ENCODE results near the gene GTPBP1.

Gene GTPBP1

DNA sequence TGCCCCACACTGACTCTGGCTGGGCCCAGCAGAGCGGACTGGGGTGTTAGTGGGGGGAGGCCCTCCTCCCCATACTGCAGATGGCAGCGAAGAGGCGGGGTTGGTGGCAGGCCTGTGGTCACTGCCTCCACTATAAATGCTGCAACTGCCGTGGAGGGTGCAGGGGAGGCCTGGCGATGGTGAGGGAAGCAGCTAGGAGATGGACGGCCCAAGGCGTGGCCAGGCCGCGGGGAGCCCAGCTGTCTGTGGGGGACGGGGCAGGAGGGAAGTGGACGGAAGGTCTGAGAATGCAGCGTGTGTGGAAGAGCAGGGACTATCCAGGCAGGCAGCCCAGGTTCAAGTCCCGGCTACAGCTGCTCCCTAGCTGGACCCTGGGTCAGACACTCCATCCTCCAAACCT lies 69.9 kb downstream of the GTPBP1 start:
- TF ChIP-seq, protein P1, sequence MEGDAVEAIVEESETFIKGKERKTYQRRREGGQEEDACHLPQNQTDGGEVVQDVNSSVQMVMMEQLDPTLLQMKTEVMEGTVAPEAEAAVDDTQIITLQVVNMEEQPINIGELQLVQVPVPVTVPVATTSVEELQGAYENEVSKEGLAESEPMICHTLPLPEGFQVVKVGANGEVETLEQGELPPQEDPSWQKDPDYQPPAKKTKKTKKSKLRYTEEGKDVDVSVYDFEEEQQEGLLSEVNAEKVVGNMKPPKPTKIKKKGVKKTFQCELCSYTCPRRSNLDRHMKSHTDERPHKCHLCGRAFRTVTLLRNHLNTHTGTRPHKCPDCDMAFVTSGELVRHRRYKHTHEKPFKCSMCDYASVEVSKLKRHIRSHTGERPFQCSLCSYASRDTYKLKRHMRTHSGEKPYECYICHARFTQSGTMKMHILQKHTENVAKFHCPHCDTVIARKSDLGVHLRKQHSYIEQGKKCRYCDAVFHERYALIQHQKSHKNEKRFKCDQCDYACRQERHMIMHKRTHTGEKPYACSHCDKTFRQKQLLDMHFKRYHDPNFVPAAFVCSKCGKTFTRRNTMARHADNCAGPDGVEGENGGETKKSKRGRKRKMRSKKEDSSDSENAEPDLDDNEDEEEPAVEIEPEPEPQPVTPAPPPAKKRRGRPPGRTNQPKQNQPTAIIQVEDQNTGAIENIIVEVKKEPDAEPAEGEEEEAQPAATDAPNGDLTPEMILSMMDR (IDR thresholded peaks at IDR 0.05; ENCODE audit: insufficient read depth, low read length, missing control alignments), result no peak
- CTCF ChIA-PET, result interaction anchor here (2.3 to 5.3 kb wide), 2 partner anchors 8 to 10 kb away, joined by 5 to 46 read pairs; no protein-coding TSS in a partner anchor
- no peak overlapping the region for H3K4me3 ChIP-seq (ENCODE audit: low read depth, low read length)
- POLR2A ChIA-PET, result no interaction called here
- DNase-seq (ENCODE audit: low read depth, low spot score), result no peak

DNA sequence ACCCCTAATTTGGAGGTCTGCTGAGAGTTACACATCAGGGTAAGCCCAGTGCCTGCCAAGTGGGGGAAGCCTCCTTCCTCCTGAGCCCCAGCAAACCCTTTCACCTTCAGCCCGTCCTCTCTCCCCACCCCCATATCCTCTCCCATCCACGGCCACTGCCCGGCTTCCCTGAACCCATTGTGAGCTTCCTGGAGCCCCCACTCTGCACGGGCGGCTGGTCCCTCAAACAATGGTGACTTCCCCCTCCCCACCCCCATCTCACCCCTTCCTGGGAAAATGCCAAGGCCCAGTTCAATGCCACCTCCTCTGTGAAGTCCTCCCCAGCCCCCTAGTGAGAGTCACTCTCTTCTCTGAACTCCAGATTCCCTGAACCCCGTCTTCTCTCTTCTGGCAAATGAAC lies 70.3 kb downstream of the GTPBP1 start:
- ChIA-PET POLR2A (no interaction called here), CTCF (interaction anchor here (2.3 to 5.3 kb wide), 2 partner anchors 9 kb away, joined by 5 to 46 read pairs; no protein-coding TSS in a partner anchor)
- TF ChIP-seq, protein P1 (IDR thresholded peaks at IDR 0.05; ENCODE audit: insufficient read depth, low read length, missing control alignments), result no peak
- no peak overlapping the region for H3K4me3 ChIP-seq (ENCODE audit: low read depth, low read length)
- DNase-seq (ENCODE audit: low read depth, low spot score), result no peak

DNA sequence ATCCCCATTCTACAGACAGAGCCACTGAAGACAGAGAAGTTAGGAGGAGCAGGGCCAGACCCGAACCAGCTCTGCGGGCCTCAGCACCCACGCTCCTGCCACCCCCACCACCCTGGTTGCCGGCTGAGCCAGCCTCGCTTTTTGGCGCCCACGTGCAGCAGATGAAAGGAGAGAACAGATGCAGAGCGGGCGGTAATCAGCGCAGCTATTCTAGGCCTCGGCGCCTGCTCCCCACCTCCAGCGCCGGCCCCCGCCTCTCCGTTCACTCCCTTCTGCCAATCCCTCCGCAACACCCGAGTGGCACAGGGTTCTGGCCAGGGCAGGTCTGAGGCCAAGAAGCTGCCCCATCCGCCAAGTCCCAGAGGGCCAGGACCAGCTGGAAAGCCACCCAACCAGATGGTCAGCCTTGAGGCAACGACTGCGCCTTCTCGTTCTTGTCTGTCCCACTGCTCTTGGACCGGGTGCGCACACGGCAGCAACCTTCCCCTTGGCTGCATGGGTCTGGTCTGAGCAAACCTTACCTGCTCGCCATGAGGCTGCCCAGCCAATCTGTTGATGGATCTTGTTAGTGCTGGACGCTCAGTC lies 71.4 kb downstream of the GTPBP1 start:
- TF ChIP-seq, protein P1 (IDR thresholded peaks at IDR 0.05; ENCODE audit: insufficient read depth, low read length, missing control alignments), result no peak
- POLR2A ChIA-PET, result no interaction called here

DNA sequence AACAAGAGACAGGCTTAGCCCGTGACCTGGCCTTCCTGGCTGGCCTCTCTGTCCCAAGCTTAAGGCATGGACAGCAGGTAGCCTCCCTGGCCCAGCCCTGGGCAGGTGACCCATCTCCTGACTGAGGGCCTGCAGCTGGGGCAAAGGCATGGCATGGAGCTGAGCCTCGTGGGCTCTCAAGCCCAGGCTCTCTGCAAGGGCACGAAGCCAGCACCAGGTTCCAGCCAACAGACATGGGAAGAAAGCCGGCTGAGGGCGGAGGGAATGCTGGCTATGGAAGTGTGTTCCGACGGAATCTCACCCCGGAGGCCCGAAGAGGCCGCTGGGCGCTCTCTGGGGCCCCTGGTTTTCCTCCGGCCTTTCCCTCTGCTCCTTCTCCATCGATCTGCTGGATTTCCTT lies 75.3 kb downstream of the GTPBP1 start:
- POLR2A ChIA-PET, result no interaction called here
- no peak overlapping the region for H3K4me3 ChIP-seq (ENCODE audit: low read depth, low read length)
- DNase-seq (ENCODE audit: low read depth, low spot score), result no peak
- TF ChIP-seq, protein P1 (IDR thresholded peaks at IDR 0.05; ENCODE audit: insufficient read depth, low read length, missing control alignments), result no peak
- CTCF ChIA-PET, result interaction anchor here (1.1 to 10.8 kb wide), 2 partner anchors 13 to 89 kb away, joined by 3 to 137 read pairs; no protein-coding TSS in a partner anchor

More for the DNA sequence above, 71.4 kb downstream of the GTPBP1 start:
- DNase-seq (ENCODE audit: low read depth, low spot score), result no peak
- no peak overlapping the region for H3K4me3 ChIP-seq (ENCODE audit: low read depth, low read length)
- CTCF ChIA-PET, result interaction anchor here (5.3 kb wide), 1 partner anchor 10 kb away, joined by 46 read pairs; no protein-coding TSS in a partner anchor

- ChIA-PET CTCF (interaction anchor here (1.7 to 10.8 kb wide), 3 partner anchors 10 to 87 kb away, joined by 4 to 137 read pairs (median 7); no protein-coding TSS in a partner anchor), POLR2A (interaction anchor here (0.6 kb wide), 1 partner anchor 296 kb away, joined by 3 read pairs; no protein-coding TSS in a partner anchor)
- DNase-seq (ENCODE audit: low read depth, low spot score), result no peak
- no peak overlapping the region for H3K4me3 ChIP-seq (ENCODE audit: low read depth, low read length)
- TF ChIP-seq, protein P1 (IDR thresholded peaks at IDR 0.05; ENCODE audit: insufficient read depth, low read length, missing control alignments), result no peak
Measured at GRCh38 chr22:38782402-38783094, 76.8 kb downstream of the GTPBP1 start.

Measured in AG04449 (cell line).